T-cell (primary cell): Measurements from ENCODE around the gene C5orf47. TPM values are rescaled to one million over a fixed set of nuclear protein-coding genes. Genes with fewer than 3 reads are reported as not detected.
A peak's percentile ranks its signal among the peaks of the same experiment; 100 is the strongest.

Experiments used
- ATAC-seq, 4 experiments: fragments of 200-7000 bp in 3 of 4; fragments of 150-1000 bp in 1 of 4; cut with Tn5 transposase; replicated peaks in 1 of 4; 1 replicate in 3 of 4; 2 replicates in 1 of 4; pipeline ENCODE4 v1.10.0; 2021; ENCODE audit warnings: moderate library complexity in 3 of 4, mild to moderate bottlenecking in 2 of 4, moderate number of reproducible peaks in 1 of 4
- CTCF ChIA-PET, 2 donors: fragments of 300-600 bp; sonication (Branson Sonifier 250); formaldehyde crosslinking; loops; one replicate each; lab custom pipeline; 2022; ENCODE audit warnings: antibody characterized with exemption in 2 of 2; lab: Charles Lee
- POLR2A ChIA-PET, 2 donors: fragments of 300-600 bp; sonication (Branson Sonifier 250); formaldehyde crosslinking; loops; one replicate each; lab custom pipeline; 2022; ENCODE audit warnings: antibody characterized with exemption in 2 of 2; lab: Charles Lee
- DNase-seq, 35 experiments: peaks; one replicate each; pipeline versions ENCODE4 v3.0.0 to v3.0.0-alpha.2; 2013 to 2023
- H3K27ac ChIP-seq: one replicate; pipeline ENCODE4 v1.5.1; 2013; ENCODE audit warnings: low read length
- H3K27me3 ChIP-seq, 2 experiments: replicated peaks in 1 of 2; 1 replicate in 1 of 2; 2 replicates in 1 of 2; pipeline versions ENCODE4 v1.6.1 to v1.7.0; 2013; ENCODE audit warnings: low read length in 1 of 2, mixed read lengths in 1 of 2; ENCODE audit not compliant: control insufficient read depth in 2 of 2, insufficient read depth in 2 of 2; ENCODE audit errors: extremely low read depth in 1 of 2
- H3K36me3 ChIP-seq, 2 donors: 1 replicate in 1 of 2; 2 replicates in 1 of 2; pipeline versions ENCODE4 v1.6.1 to v1.7.0; 2013; ENCODE audit warnings: low read length in 1 of 2; ENCODE audit not compliant: control insufficient read depth in 2 of 2, insufficient read depth in 1 of 2; ENCODE audit errors: extremely low read depth in 1 of 2
- H3K4me1 ChIP-seq, 2 experiments: 1 replicate in 1 of 2; 2 replicates in 1 of 2; pipeline versions ENCODE4 v1.6.1 to v1.7.0; 2013; ENCODE audit warnings: low read length in 2 of 2, mixed read lengths in 1 of 2; ENCODE audit not compliant: insufficient read depth in 2 of 2, control insufficient read depth in 1 of 2; ENCODE audit errors: extremely low read depth in 1 of 2
- H3K4me3 ChIP-seq, 2 donors: 1 replicate in 1 of 2; 2 replicates in 1 of 2; pipeline versions ENCODE4 v1.5.1 to v1.7.0; 2013; ENCODE audit warnings: mild to moderate bottlenecking in 2 of 2, low read length in 1 of 2, moderate library complexity in 1 of 2; ENCODE audit not compliant: control insufficient read depth in 1 of 2; ENCODE audit errors: extremely low read depth in 1 of 2
- H3K9me3 ChIP-seq: 2 replicates; pipeline ENCODE4 v1.7.0; 2013
- H3K27ac Mint-ChIP-seq, 2 donors: one replicate each; pipeline ENCODE4 v1.8.0; 2020 to 2021; ENCODE audit warnings: mild to moderate bottlenecking in 2 of 2, mixed read lengths in 2 of 2
- H3K27me3 Mint-ChIP-seq, 2 donors: one replicate each; pipeline ENCODE4 v1.8.0; 2021 to 2022; ENCODE audit warnings: mixed read lengths in 2 of 2
- H3K36me3 Mint-ChIP-seq: one replicate; pipeline ENCODE4 v1.8.0; 2021; ENCODE audit warnings: mixed read lengths
- H3K4me1 Mint-ChIP-seq, 3 donors: one replicate each; pipeline ENCODE4 v1.8.0; 2020 to 2022; ENCODE audit warnings: mixed read lengths in 3 of 3, mild to moderate bottlenecking in 1 of 3
- H3K4me3 Mint-ChIP-seq, 3 donors: one replicate each; pipeline ENCODE4 v1.8.0; 2020 to 2022; ENCODE audit warnings: mild to moderate bottlenecking in 3 of 3, mixed read lengths in 3 of 3, moderate library complexity in 3 of 3
- H3K9me3 Mint-ChIP-seq, 3 donors: one replicate each; pipeline ENCODE4 v1.8.0; 2020 to 2022; ENCODE audit warnings: mixed read lengths in 3 of 3
- WGBS: methylation state at CpG from one replicate; pipeline ENCODE4 v1.1.5; 2013; ENCODE audit warnings: missing lambda C conversion rate; ENCODE audit not compliant: insufficient coverage; 5-methylcytosine and 5-hydroxymethylcytosine counted together
- total RNA-seq, 35 experiments: library from RNA in 6 of 35; stranded (reverse) in 6 of 35; fragments of 120-200 nt in 1 of 35; gene quantifications; one replicate each; pipeline versions ENCODE4 v1.2.1 to v1.2.4 and lab custom pipeline; 2013 to 2026

C5orf47 gene
- total RNA-seq, 5 donors from 2014 or later (not counting 1 experiment from before 2014, with no cell fraction given) = not detected

DNA sequence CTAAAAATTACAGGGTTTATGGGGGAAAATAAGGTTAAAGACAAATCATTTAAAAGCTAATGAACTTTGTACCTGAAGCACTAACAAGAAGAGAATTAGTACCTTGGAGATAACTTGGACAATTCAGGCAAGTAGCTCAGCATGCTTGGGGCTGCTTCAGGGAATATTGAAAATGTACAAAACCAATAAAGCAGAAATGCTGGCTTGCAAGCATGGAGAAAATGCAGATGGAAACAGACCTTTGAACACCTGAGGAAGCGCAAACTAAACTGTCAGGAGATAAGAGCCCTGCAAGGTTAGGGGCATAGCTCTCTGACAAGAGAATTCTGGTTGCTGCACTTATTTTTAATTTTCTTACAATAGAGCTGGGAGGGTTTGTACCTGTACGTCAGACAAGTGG is 42.6 kb upstream of the C5orf47 start:
- H3K27ac Mint-ChIP-seq = no peak overlapping the region
- POLR2A ChIA-PET = no interaction called here

DNA sequence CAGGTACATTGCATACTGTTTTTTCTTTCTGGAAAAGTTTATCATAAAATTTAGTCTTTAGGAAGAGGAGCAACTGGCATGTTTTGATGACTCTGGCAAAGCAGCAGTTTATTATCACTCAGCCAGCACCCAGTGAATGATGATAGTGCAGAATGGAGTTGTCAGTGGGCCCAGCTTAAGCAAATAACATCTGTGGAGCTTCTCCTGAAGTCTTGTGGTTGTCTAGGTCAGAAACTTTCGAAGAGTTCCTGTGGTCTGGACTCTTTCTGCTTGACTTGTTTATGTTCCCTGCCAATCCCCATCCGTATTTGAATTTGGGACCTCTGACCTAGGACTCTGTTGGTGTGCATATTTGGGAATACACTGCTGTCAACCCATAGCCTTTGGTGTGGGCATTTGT is 38.1 kb upstream of the C5orf47 start:
- Histone ChIP-seq H3K9me3 (no peaks in the 10 kb centered on the region), H3K27ac (no peak overlapping the region), H3K4me3 (no peak overlapping the region), H3K4me1 (no peaks in the 10 kb centered on the region), H3K27me3 (no peaks in the 10 kb centered on the region), H3K36me3 (peaks cover 4 to 76% of the 10 kb centered on the region in 2 donors)
- H3K27ac Mint-ChIP-seq = no peak overlapping the region
- no peak for ATAC-seq
- H3K9me3 Mint-ChIP-seq = no peaks in the 10 kb centered on the region
- peaks cover 78% of the 10 kb centered on the region for H3K36me3 Mint-ChIP-seq
- DNase-seq = no peak
- no peak overlapping the region for H3K4me3 Mint-ChIP-seq
- H3K27me3 Mint-ChIP-seq = no peaks in the 10 kb centered on the region
- H3K4me1 Mint-ChIP-seq = no peaks in the 10 kb centered on the region
- POLR2A ChIA-PET = no interaction called here
- 100% methylated on average over 2 of the region's 2 CpGs for WGBS
- CTCF ChIA-PET = interaction anchor here in 1 of 2 donors (0.5 to 1.5 kb wide), 2 partner anchors 26 to 35 kb away, joined by 4 to 6 read pairs; no protein-coding TSS in a partner anchor

More for the DNA sequence above, 42.6 kb upstream of the C5orf47 start:
- Histone ChIP-seq H3K36me3 (peaks cover 3 to 45% of the 10 kb centered on the region in 2 donors), H3K27me3 (no peaks in the 10 kb centered on the region), H3K4me3 (no peak overlapping the region), H3K4me1 (no peaks in the 10 kb centered on the region), H3K9me3 (no peaks in the 10 kb centered on the region), H3K27ac (no peak overlapping the region)
- ATAC-seq (no peak), DNase-seq (no peak)
- Mint-ChIP-seq H3K27me3 (no peaks in the 10 kb centered on the region), H3K4me1 (peaks cover 0 to 3% (median 0%) of the 10 kb centered on the region in 3 donors), H3K9me3 (no peaks in the 10 kb centered on the region), H3K4me3 (no peak overlapping the region), H3K36me3 (peaks cover 54% of the 10 kb centered on the region)
- WGBS = 100% methylated on average over 1 of the region's 2 CpGs
- CTCF ChIA-PET = no interaction called here

DNA sequence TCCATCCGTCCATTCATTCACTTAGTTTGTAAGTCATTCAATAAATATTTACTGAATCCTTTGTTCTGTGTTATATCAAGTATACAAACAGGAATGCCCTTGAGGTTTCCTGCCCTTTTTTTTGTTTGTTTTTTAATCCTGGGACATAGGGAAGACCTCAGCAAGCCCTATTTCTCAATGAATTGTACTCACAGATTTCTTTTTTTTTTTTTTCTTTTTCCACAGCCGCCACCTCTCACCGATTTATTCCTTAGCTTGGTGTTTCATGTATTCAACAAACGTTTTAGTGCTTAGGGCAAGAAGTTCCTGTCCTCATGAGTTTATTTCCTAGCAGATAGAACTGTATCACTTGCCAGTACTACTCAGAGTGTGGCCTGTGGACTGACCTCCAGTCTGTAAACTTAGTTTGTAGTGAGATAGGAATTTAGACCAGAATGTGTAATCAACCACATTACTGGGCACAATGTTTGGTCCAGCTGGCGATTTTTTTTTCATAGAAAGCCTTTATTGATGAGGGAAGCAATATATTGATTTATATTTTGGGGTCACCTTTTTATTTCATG is 35.4 kb upstream of the C5orf47 start:
- no peak overlapping the region for H3K4me3 Mint-ChIP-seq
- H3K27ac Mint-ChIP-seq = no peak overlapping the region
- WGBS = 100% methylated on average over 2 of the region's 5 CpGs
- ChIA-PET POLR2A (interaction anchor here in 1 of 2 donors (0.8 kb wide), 1 partner anchor 44 kb away, joined by 3 read pairs; no protein-coding TSS in a partner anchor), CTCF (interaction anchor here (0.6 to 0.7 kb wide), 2 partner anchors 88 to 350 kb away, joined by 5 to 7 read pairs; no protein-coding TSS in a partner anchor)
- Histone ChIP-seq H3K4me1 (no peaks in the 10 kb centered on the region), H3K27ac (no peak overlapping the region), H3K4me3 (no peak overlapping the region), H3K36me3 (peaks cover 3 to 75% of the 10 kb centered on the region in 2 donors), H3K9me3 (no peaks in the 10 kb centered on the region), H3K27me3 (no peaks in the 10 kb centered on the region)
- ATAC-seq (no peak), DNase-seq (no peak)
- H3K27me3 Mint-ChIP-seq = no peaks in the 10 kb centered on the region
- no peaks in the 10 kb centered on the region for H3K4me1 Mint-ChIP-seq
- H3K9me3 Mint-ChIP-seq = no peaks in the 10 kb centered on the region
- H3K36me3 Mint-ChIP-seq = peaks cover 63% of the 10 kb centered on the region

DNA sequence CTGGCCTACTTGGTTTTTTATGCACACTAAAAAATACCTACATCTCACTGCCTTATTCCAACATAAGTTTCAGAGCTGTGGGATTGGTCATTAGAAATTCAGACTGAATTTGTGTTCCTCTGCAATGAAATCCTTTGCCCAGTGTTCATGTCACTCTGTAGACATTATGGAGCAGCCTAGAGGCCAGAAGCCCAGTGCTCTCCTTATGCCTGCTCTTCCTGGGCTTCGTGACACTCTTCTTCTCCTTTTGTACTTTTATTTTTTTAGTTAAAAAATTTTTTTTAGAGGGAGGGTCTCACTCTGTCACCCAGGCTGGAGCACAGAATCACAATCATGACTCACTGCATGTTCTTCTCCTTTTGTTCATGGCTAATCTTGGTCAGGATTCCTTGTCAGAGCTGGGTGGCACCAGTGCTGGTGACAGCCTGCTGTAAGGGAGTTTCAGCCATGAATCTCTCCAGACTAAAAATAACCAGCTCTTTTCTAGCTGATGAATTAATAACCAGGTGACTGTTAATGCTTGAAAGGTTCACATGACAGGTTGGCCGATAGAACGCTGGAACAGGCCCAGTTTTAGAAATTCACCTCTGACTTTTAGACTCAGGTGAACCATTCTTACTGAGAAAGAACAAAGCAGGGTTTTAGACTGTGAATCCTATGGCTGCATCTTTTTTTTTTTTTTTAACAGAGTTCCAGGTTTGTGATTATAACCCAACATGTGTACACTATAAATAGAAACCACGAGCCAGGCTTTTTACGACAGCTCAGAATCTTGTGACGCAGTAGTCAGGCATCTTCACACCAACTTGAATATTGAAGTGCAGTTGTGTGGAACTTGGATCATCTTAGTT is 34.1 kb upstream of the C5orf47 start:
- no peak for DNase-seq
- CTCF ChIA-PET = interaction anchor here in 1 of 2 donors (0.7 kb wide), 1 partner anchor 996 kb away, joined by 3 read pairs; the partner anchor contains the start of gene RPL26L1
- 100% methylated on average over 2 of the region's 6 CpGs for WGBS
- Mint-ChIP-seq H3K4me3 (no peak overlapping the region), H3K4me1 (no peaks in the 10 kb centered on the region), H3K27ac (no peak overlapping the region), H3K9me3 (no peaks in the 10 kb centered on the region), H3K27me3 (no peaks in the 10 kb centered on the region), H3K36me3 (peaks cover 56% of the 10 kb centered on the region)
- Histone ChIP-seq H3K4me1 (no peaks in the 10 kb centered on the region), H3K36me3 (peaks cover 3 to 69% of the 10 kb centered on the region in 2 donors), H3K27ac (no peak overlapping the region), H3K27me3 (no peaks in the 10 kb centered on the region), H3K9me3 (no peaks in the 10 kb centered on the region), H3K4me3 (no peak overlapping the region)
- no peak for ATAC-seq
- POLR2A ChIA-PET = interaction anchor here in 1 of 2 donors (0.8 kb wide), 1 partner anchor 43 kb away, joined by 3 read pairs; no protein-coding TSS in a partner anchor

DNA sequence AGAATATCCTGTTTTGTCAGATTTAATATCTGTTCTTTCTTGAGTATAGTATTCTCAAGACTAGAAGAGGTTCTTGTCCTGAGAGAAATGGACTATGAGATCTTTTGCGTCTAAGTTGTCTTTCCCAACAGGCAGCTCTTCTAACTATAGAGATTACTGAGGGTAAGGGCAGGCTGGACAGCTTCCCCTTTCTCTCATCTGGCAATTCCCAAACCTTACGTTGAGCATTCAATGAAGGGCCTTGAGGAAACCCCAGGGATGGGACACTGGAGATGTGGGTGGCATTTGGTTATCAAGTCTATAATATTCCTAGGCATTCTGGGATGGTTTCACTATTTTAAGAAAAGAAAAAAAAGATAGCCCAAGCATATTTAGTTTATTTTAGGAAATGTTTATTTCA is 28.0 kb upstream of the C5orf47 start:
- ATAC-seq (no peak), DNase-seq (no peak)
- ChIA-PET CTCF (no interaction called here), POLR2A (interaction anchor here in 1 of 2 donors (0.6 kb wide), 1 partner anchor 72 kb away, joined by 4 read pairs; no protein-coding TSS in a partner anchor)
- H3K4me1 ChIP-seq = peaks cover 3 to 15% of the 10 kb centered on the region in 2 experiments
- no peak overlapping the region for H3K4me3 Mint-ChIP-seq
- H3K27me3 Mint-ChIP-seq = no peaks in the 10 kb centered on the region
- no peaks in the 10 kb centered on the region for H3K9me3 ChIP-seq
- H3K4me1 Mint-ChIP-seq = peaks cover 24 to 30% (median 28%) of the 10 kb centered on the region in 3 donors
- peaks cover under 1 to 14% of the 10 kb centered on the region in 2 donors for H3K36me3 ChIP-seq
- no peaks in the 10 kb centered on the region for H3K9me3 Mint-ChIP-seq
- H3K27ac Mint-ChIP-seq = no peak overlapping the region
- peaks cover 7% of the 10 kb centered on the region for H3K36me3 Mint-ChIP-seq
- H3K4me3 ChIP-seq = no peak overlapping the region
- no peak overlapping the region for H3K27ac ChIP-seq
- no peaks in the 10 kb centered on the region for H3K27me3 ChIP-seq
- WGBS = no CpG with 5 or more reads among the region's 2 CpGs

DNA sequence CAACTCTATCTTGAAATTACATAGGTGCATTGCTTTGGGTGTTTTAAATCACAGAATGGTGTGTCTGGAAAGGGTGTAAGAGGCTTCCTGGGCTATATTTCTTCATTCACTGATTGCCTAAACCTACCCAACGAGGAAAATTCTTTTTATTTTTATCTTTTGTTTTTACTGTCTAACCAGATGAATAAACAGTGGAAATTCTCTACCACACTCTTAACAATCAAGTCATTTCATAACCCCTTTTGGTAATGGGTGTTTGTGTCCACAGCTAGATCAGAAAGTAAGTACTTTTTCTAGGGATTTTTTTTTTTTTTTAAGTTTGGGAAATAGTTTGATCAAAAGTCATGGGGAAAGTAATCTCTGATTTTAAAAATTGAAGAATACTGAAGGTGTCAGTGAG is 27.6 kb upstream of the C5orf47 start:
- WGBS = no CpG with 5 or more reads among the region's 1 CpG
- CTCF ChIA-PET = interaction anchor here in 1 of 2 donors (1.3 kb wide), 1 partner anchor 345 kb away, joined by 6 read pairs; the partner anchor contains the start of gene BOD1
- H3K27me3 Mint-ChIP-seq = no peaks in the 10 kb centered on the region

More for the DNA sequence above, 27.6 kb upstream of the C5orf47 start:
- DNase-seq (no peak), ATAC-seq (no peak)
- no peaks in the 10 kb centered on the region for H3K9me3 Mint-ChIP-seq
- Histone ChIP-seq H3K9me3 (no peaks in the 10 kb centered on the region), H3K27ac (no peak overlapping the region), H3K27me3 (no peaks in the 10 kb centered on the region), H3K4me1 (peaks cover 3 to 15% of the 10 kb centered on the region in 2 experiments), H3K36me3 (peaks cover 0 to 11% of the 10 kb centered on the region in 2 donors), H3K4me3 (no peak overlapping the region)
- peak overlapping the region in 1 of 2 donors; percentile 69 for H3K27ac Mint-ChIP-seq
- POLR2A ChIA-PET = interaction anchor here (0.6 kb wide), 2 partner anchors 72 to 124 kb away, joined by 4 read pairs; no protein-coding TSS in a partner anchor
- H3K4me3 Mint-ChIP-seq = no peak overlapping the region
- H3K4me1 Mint-ChIP-seq = peaks cover 24 to 30% (median 28%) of the 10 kb centered on the region in 3 donors
- peaks cover 5% of the 10 kb centered on the region for H3K36me3 Mint-ChIP-seq
